Epidermal melanocyte (primary cell): Measurements from ENCODE around the gene COL9A3.

Experiments
- DNase-seq: peaks from one replicate; pipeline ENCODE4 v3.0.0; 2011; ENCODE audit warnings: low spot score; ENCODE audit not compliant: insufficient read length

The COL9A3 gene

DNA sequence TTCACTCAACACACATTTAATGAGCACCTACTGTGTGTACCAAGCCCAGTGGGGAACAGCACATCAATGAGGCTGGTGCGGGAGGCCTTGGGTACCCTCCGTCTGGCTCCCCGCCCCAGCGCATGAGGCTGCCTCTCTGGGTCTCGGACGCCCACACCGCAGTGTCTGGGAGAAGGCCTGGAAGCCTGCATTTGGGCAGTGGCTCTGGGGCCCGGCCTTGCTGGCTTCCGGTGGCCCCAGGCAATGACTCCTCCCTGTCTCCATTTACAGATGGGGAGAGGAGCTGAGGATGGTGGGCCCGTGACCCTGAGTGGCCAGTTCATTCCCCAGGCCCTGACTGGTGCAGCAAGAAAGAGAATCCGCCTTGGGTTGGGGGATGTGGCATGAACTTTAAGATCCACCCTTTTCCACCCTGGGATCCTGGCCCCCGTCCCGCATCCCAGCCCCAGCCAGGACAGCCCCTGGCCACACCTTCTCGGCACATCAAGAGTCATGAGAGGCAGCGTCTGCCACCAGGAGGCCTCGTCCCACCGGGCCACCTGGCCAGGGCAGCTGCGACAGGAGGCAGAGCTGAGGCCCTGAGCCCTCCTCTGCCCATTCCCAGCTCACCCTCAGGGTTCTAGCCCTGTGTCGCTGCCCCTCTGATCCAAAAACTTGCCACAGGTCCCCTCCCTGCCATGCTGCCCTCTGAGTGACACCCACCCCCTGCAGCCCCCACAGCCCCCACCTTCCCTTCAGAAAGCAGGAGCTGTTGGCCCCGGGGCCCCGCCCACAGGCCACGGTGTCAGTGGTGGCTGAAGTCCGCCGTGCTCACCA, 38.0 kb upstream of the COL9A3 start:
- DNase-seq: no peak

DNA sequence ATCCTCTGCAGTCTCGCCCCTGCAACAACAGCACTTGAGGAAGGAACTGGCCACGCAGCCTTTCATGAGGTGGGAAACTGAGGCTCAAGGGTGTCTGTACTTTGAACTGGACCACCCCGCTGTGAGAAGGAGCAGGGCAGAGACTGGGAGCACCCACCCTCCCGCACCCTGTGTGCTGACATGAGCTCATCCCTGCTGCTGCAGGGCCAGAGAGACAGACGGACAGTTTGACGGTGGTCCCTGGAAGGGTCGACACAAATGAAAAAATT, 37.5 kb upstream of the COL9A3 start:
- DNase-seq: no peak

DNA sequence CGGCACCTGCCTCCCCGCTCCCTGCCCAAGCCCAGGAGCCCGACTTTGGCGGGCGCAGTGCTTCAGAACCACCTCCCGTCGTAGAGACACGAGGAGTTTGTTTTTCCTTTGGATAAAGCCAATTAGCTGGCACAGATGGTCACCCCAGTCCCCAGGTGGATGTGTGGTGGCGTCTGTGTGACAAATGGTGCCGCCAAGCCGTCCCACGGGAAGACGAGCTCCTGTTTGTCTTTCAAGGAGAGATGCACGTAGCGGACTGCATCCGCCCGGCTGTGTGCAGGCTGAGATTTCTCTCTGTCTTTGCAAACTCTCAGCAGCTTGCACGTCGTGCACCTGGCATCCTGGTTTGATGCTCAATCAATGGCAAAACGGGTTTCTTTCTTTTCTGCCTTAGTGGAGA, 36.6 kb upstream of the COL9A3 start:
- no peak for DNase-seq

DNA sequence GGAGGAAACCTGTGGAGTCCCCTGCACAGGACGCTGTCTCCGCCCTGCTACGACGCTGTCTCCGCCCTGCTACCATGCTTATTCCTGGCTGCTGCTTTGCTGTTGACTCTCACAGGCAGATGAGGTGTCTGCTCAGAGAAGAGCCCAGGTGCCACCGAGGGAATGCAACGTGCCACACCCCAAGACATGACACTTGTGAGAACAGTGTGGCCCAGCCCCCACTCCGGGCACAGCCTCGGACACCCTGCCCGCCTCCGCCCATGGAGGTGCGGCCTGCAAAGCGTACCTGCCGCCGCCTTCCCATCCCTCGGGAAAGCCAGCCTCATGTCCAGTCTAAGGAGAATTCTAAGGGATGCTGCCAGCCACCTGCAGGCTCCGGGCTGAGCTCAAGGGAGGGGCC, 36.2 kb upstream of the COL9A3 start:
- DNase-seq: no peak

DNA sequence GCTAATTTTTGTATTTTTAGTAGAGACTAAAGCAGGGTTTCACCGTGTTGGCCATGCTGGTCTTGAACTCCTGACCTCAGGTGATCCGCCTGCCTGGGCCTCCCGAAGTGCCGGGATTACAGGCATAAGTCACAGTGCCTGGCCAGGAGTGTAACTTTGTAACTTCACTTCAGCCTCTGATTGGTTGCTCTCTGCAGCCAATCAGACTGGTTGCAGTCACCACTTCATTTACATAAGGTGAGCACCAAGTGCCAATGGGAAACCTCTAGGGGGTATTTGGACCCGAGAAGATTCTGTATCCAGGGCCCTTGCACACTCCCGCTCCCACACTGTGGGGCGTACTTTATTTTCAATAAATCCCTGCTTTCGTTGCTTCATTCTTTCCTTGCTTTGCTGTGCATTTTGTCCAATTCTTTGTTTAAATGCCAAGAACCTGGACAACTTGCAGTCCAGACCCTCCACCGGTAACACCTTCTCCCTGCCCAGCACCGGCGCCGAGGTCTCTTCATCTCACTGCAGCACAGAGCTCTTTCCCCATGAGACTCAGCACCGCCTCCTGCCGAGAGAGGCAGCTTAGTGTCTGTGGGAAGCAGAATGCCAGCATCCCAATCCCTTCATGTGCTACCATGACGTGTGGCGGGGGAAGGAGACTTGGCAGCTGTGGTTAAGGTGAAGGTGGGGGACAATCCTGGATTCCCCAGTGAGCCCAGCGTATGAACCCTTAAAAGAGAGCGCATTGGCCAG, 34.5 kb upstream of the COL9A3 start:
- DNase-seq: no peak

DNA sequence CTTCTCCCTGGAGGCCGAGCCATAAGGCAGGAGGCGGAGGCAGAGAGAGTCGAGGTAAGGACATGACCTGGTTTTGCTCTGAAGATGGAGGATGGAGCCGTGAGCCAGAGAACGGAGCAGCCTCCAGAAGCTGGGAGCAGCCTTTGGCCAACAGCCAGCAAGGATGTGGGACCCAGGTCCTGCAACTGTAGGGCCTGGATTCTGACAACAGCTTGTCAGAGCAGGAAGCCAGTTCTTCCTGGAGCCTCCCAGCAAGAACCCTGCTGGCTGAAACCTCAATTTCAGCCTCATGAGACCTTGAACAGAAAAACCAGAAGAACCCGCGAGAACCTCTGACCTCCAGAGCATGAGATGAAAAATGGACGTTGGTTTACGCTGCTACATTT, 34.0 kb upstream of the COL9A3 start:
- DNase-seq: no peak

DNA sequence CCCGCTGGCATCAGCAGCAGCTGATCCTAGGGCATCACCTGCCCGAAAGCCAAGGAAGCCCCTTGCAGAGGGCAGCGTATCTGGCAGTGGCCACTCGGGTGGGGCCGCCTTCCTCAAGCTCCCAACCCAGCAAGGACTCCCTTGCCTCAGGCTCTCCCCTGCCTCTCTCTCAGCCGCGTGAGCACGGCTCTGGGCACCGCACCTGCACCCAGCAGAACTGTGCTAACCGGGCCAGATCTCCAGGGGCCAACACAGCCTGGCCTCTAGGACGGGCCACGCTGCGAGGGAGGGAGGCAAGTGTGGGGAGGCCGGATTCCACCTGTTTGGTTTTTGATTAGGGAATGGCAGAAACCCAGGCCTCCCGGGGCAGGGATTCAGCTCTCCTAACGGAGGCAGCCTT, 32.4 kb upstream of the COL9A3 start:
- DNase-seq: no peak

DNA sequence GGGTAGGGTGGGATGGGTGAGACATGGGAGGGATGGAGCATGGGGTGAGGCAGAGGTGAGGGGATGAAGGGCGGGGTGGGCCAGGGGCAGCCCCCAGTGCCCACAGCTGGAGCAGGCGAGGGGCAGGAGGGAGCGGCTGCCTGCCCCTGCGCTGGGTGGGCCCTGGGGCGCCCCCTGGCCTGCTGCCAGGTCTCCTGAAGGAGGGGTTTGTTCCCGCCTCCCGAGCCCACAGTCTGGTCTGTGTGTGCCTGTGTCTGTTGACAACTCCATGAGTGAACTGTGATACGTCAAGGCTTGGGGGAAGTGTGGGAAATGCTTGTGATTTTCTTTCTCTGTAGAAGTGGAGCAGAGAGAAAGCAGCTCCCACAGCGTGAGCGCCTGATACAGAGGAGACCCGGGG, 31.5 kb upstream of the COL9A3 start:
- DNase-seq: no peak

DNA sequence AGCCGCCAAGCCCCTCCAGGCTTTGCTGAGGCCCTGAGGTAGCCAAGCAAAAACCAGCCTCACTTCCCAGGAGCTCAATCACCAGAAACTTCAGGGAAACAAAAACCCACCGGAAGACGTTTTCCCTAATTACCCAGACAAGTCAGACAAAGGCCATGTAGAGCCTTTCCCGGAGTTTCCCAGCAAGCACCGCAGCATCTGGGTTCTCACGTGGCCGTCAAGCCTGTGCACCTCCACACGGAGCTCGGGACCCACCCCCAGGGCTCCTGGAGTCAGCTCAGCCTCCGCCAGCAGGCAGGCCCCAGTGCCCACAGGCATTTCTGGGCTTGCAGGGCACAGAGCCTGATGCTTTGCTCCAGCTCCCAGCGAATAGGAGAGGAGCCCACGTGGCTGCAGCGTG, 30.7 kb upstream of the COL9A3 start:
- DNase-seq: no peak

DNA sequence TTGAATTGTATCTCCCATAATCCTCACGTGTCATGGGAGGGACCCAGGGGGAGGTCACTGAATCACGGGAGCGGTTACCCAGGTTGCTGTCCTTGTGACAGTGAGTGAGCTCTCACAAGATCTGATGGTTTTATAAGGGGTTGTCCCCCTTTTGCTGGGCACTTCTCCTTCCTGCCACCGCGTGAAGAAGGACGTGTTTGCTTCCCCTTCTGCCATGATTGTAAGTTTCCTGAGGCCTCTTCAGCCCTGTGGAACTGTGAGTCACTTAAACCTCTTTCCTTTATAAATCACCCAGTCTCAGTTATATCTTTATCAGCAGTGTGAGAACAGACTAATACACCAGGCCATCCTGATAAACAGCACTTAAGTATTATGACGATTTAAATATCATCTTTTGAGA, 29.5 kb upstream of the COL9A3 start:
- DNase-seq: no peak

DNA sequence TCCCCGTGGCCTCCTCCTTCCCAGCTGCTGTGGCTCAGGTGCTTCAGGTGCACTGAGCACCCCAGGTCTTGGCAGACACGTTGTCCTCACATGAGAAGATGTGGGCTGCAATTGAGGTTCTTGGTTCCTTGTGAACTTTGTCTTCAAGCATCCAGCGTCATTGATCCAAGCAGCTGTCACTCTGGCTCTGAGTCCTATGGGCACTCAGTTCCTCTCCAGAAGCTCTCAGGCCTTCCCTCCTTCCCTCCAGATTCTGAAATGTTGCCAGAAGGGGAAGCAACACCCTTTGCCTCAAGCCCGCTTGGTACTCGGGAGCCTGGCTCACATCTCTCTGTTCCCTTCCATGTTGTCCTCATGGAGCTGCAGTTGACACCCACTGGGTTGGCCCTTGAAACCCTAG, 29.0 kb upstream of the COL9A3 start:
- no peak for DNase-seq

DNA sequence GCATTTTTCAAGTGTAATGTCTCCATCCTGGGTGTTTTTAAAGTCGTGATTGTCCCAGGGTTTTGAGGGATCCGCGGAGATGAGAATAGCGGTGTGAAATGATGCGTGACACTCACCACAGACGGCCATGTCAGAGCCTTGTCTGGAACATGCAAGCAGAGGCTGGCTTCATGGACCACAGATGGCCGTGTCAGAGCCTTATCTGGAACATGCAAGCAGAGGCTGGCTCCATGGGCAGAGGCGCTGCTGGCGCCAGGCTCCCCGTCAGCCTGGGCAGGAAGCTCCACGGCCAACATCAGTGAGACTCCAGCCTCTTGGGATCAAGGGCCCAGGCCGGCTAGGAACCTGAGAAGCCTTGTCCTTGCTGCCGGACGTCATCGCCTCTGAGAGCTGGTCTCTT, 28.2 kb upstream of the COL9A3 start:
- no peak for DNase-seq

DNA sequence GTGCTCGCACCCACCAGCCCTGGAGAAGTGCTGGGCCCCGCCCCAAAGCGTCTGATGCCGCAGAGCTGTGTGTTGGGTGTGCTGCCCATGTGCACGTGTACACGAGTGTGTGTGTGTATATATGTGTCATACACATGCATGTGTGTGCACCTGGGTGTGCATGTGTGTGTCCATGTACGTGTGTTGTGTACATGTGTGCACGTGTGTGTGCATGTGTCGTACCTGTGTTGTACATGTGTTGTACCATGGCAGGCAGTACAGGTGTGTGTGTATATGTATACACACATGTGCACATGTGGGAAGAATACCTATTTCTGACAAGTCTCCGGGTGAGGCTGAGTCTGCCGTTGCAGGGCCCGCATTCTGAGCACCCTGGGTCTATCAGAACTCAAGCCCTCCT, 26.8 kb upstream of the COL9A3 start:
- DNase-seq: no peak

DNA sequence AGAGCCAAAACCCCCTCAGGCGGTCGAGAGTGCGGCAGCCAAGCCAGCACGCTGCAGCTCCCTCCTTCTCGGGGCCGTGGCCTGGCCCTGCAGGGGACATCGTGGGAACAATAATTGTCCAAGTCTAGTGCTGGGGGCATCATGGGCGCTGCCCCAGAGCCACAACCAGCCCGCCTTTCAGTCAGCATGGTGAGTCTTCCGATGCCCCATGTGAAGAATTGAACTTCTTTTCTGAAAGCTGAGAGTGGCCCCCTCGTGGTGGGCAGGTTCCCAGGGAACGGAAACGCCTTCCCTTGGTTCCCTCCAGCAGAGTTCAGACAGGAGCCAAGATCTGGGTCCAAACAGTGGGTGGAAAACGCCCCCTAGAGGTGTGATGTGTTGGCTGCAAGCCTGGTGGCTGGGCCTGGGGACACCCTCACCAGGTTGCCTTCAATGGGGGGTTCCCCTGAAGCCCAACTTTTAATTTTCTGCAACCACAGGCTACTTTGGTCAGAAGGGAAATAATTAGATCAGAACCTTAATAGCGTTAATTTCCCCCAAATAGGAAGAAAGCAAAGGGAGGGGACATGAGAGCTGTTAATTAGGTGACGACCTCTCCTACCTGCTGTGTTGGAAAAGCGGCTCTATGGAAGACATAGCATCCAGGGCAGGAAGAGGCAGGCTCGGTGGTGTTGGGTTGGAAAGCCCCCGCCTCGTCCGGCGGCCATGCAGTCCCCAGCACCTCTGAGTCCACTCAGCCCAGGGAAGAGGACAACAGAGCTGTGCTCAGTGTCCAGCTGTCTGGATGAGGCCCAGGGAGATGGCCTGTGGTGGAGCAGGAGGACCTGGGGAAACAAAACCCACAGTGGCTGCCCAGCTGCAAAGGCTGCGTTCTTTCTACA, 25.3 kb upstream of the COL9A3 start:
- DNase-seq: peak; percentile 92

DNA sequence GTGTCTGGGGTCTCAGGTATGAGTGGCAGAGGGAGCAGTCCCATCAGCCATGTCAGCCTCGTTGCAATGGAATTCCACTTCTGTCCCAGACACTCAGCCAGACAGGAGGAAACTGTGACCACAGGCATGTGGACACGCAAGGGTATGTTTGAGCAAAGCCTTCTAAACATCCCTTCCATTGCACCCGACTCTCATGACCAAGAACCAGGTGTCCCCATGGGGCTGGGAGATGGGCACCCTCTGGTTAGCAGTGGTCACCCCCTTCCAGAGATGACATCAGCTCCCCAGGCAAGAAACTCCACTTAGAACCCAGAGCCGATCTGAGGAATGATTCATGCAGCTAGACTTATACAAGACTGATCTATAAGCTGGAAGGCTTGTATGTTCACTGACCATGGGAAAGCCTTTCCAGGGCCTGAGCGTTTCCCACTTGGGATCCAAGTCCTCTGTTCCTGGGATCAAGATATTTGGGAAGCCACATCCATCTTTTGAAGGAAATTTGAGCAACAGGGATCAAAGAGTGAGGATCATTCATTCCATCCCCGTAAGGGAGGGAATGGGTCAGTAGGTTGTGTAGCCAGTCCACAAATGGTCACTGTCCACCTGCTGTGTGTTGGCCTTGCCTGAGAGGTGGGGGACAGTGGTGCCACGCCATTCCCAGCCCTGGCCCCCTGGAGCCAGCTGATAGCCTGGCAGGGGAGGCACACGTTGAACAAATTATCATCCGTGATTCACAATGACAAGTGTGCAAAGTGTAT, 24.5 kb upstream of the COL9A3 start:
- no peak for DNase-seq

DNA sequence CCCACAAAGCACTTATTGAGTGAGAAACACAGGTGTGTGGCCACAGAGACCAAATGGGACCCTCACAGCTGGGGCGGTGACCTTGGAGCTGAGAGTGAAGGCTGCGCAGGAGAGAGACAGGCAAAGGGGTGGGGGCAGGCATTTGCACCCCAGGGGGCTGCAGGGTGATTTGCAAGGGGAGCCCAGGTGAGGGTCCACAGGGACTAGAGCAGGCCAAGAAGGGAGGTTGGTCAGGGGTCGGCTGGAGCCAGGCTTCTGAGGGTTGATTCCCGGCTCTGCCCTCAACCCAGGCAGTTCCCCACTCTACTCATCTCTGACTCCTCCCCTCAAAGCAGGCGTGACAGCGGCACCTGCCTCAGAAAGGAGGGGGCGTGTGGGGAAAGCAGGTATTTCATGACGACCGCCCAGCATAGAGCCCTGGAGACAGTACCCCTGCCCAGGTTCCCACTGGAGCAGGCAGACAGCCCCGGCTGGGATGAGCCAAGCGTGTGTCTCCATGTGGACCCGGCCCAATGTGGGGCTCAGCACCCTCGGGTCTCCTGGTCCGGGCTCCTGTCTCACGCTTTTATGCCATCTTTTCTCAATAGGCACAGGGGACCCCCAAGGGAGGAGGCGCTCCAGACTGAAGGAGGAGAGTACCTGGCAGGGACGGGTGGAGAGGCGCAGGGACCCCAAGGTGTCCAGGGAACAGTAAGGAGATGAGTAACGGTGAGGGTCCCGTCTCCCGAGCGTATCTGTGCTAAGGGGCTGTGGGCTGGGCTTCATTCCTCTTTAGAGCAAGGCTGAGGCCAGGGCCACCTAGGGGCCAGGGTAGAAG, 23.7 kb upstream of the COL9A3 start:
- no peak for DNase-seq

DNA sequence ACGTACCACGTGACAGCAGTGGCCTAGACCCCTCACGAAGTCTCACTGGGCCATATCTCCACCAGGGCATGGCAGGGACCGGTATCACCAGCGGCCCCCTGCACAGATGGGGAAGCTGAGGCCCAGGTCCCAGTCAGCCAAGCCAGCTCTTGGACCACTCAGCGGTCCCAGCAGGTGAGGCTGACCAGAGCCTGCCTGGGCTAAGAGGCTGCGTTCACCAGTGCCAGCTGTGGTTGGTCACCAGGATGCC, 23.2 kb upstream of the COL9A3 start:
- DNase-seq: no peak

DNA sequence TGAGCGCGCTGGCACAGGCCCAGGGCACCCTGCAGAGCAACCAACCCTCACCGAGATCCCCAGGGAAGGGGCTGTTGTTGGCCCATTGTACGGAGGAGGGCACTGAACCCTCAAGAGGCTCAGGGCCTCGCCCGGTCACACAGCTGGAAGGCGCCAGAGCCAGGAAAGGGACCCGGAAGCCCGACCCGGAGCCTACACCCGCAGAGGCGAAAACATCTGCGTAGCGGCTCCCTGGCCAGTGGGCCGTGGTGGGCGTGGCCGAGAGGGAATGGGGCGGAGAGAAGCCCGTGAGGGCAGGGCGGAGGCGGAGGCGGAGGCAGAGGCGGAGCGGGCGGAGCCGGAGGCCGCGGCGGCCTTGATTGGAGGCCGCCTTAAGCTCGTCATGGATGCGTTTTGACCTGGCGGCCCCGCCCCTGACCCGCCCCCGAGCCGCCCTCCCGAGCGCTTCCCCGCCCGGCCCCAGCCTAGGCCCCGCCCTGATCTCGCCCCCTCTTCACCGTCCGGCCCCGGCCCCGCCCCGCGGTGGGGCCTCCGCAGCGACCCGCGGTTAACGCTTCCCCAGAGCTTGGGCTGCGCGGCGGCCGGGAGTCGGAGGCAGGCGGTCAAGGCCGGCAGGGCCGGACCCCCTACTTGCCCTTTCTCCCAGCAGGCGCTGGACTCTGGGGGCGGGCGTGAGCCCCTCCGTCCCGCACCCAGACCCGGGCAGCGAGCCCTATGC, 22.7 kb upstream of the COL9A3 start:
- DNase-seq: peak; percentile 93

DNA sequence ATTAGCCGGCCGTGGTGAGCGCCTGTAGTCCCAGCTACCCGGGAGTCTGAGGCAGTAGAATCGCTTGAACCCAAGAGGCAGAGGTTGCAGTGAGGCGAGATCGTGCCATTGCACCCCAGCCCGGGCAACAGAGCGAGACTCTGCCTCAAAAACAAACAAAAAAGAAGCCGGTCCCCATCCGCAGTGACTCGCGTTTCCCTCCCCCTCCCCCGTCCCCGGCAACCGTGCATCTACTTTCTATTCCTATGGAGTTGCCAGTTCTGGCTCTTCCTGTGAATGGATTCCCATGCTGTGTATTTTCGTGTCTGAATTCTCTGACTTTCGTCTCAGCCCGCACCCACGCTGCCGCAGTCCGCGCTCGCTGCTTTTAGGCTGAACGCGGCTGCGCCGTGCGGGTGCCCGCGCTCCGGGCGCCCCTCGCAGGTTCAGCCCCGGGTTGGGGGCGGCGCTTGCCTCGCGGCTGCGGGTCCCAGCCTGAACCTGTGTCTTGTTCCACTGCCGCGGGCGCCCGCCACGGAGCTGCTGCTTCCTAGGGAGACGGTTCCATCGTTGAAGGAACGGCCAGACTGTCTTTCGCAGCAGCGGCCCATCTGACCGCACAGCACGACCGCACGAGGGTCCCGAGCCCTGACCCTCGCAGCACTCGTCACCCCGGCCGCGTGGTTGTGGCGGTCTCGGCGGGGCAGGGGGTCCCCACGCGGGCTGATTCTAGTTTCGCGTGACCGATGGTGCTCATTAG, 21.7 kb upstream of the COL9A3 start:
- DNase-seq: no peak
